ENCODE data around the gene B3GNT7. TPM values are rescaled to one million over a fixed set of nuclear protein-coding genes. Genes with fewer than 3 reads are reported as not detected.
A peak's percentile ranks its signal among the peaks of the same experiment; 100 is the strongest.

The B3GNT7 gene, protein sequence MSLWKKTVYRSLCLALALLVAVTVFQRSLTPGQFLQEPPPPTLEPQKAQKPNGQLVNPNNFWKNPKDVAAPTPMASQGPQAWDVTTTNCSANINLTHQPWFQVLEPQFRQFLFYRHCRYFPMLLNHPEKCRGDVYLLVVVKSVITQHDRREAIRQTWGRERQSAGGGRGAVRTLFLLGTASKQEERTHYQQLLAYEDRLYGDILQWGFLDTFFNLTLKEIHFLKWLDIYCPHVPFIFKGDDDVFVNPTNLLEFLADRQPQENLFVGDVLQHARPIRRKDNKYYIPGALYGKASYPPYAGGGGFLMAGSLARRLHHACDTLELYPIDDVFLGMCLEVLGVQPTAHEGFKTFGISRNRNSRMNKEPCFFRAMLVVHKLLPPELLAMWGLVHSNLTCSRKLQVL
- total RNA-seq (2022) (8.9 and 14.4 TPM in 2 replicates), Bru-seq, nascent RNA (percentile 42 among the genes with signal in this experiment), BruChase-seq, experiment 1, labeled RNA remaining after a 6-hour chase (percentile 74 among the genes with signal in this experiment), BruChase-seq, experiment 2, labeled RNA remaining after a 2-hour chase (percentile 71 among the genes with signal in this experiment)
- long read RNA-seq, partial matches to known transcripts, result 0 of 7 reads
- long read RNA-seq, other reads (novel, unspliced or antisense), result 5 of 7 reads

DNA sequence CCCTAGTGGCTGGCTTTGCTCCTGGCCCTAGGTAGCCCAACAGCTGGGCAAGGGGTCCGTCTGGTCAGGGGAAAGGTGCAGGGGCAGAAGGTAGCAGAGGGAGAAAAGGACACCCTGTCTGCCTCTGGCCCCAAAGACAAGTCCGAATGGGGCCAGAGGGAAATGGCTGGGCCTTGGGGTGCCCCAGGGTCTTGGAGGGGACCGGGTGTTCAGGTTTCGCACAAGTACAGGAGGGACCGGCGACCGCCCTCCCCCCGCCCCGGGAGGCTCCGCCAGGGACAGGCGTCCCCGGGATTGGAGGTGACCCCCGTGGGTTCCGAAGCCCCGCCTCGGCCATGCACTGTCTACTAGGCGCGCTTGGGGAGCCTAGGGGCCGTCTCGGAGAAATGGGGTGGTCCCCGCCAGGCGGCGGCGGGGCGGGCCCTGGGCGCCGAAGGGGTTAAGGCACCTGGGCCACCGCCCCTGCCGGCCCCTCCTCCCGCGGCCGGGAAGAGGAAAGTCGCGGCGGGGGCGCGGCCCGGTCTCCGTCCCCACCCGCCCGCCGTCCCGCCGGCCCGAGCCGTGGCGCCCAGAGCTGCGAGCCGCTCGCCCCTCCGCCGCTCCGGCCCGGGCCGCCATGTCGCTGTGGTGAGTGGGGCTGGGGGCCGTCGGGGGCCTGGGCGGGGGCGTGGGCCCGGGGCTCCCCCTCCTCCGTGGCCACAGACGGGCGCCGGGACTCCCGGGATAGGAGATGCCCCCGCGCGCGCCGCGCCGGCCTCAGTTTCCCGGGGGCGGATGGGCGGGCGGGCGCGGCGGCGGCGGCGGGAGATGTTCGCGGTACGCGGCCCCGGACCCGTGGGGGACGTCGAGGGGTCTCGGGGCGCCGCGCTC, at the start of gene B3GNT7:
B3GNT7 (plus strand) TSS at position 523 of the 870 bp plus-strand sequence; CDS start at position 617, 94 bp downstream.
- TF ChIP-seq, protein P1, sequence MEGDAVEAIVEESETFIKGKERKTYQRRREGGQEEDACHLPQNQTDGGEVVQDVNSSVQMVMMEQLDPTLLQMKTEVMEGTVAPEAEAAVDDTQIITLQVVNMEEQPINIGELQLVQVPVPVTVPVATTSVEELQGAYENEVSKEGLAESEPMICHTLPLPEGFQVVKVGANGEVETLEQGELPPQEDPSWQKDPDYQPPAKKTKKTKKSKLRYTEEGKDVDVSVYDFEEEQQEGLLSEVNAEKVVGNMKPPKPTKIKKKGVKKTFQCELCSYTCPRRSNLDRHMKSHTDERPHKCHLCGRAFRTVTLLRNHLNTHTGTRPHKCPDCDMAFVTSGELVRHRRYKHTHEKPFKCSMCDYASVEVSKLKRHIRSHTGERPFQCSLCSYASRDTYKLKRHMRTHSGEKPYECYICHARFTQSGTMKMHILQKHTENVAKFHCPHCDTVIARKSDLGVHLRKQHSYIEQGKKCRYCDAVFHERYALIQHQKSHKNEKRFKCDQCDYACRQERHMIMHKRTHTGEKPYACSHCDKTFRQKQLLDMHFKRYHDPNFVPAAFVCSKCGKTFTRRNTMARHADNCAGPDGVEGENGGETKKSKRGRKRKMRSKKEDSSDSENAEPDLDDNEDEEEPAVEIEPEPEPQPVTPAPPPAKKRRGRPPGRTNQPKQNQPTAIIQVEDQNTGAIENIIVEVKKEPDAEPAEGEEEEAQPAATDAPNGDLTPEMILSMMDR (IDR thresholded peaks at IDR 0.05; ENCODE audit: unreplicated experiment), result no peak

DNA sequence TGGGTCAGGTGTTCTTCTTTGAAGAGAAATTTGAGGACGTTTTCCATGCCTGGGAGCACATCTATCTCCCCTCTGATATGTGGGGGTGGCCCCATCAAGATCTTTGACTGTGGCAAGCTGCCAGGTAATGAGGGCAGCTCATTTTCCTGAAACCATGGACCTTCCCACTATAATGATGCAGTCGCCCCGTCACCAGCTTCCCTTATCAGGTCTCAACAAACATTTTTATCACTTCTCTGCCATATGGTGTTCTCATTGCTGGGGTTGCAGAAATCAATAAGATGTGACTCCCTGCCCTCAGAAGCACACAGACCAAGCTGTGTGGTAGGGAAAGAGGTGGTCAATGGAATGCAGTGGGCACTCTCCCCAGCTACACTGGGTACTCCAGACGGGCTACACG, 48.4 kb upstream of the B3GNT7 start:
- H3K36me3 Mint-ChIP-seq (ENCODE audit: insufficient read depth, unreplicated experiment), result no peaks in the 10 kb centered on the region
- TF ChIP-seq, protein P1 (IDR thresholded peaks at IDR 0.05; ENCODE audit: unreplicated experiment), result no peak
- intact Hi-C loops (cut with micrococcal nuclease; ENCODE audit: unreplicated experiment), result no loop called here
- no peak overlapping the region for H3K4me3 Mint-ChIP-seq (ENCODE audit: low read depth, unreplicated experiment)
- BruUV-seq (replicated peaks), result no TSS peak
- DNase-seq, result peak; percentile 16
- H3K9me3 Mint-ChIP-seq (ENCODE audit: low read depth, unreplicated experiment), result no peaks in the 10 kb centered on the region
- CTCF ChIA-PET, result interaction anchor here (0.7 to 1.1 kb wide), 5 partner anchors 9 to 58 kb away, joined by 3 to 4 read pairs (median 3); no protein-coding TSS in a partner anchor
- no peaks in the 10 kb centered on the region for H3K27me3 Mint-ChIP-seq (ENCODE audit: unreplicated experiment)
- H3K4me1 Mint-ChIP-seq (ENCODE audit: low read depth, unreplicated experiment), result peaks cover 36% of the 10 kb centered on the region
- no peak overlapping the region for H3K27ac Mint-ChIP-seq (ENCODE audit: unreplicated experiment)

More for the DNA sequence above, at the start of gene B3GNT7:
- peaks cover 12% of the 10 kb centered on the region for H3K27me3 Mint-ChIP-seq (ENCODE audit: unreplicated experiment)
- H3K9me3 Mint-ChIP-seq (ENCODE audit: low read depth, unreplicated experiment), result no peaks in the 10 kb centered on the region
- peaks cover 30% of the 10 kb centered on the region for H3K4me1 Mint-ChIP-seq (ENCODE audit: low read depth, unreplicated experiment)
- CTCF ChIA-PET, result interaction anchor here (2.0 kb wide), 1 partner anchor 10 kb away, joined by 6 read pairs; no protein-coding TSS in a partner anchor
- H3K27ac Mint-ChIP-seq (ENCODE audit: unreplicated experiment), result peak within 1 kb of the TSS; percentile 81
- BruUV-seq (replicated peaks), result no TSS peak
- DNase-seq, result peak; percentile 47
- H3K36me3 Mint-ChIP-seq (ENCODE audit: insufficient read depth, unreplicated experiment), result peaks cover 28% of the 10 kb centered on the region
- peak within 1 kb of the TSS; percentile 87 for H3K4me3 Mint-ChIP-seq (ENCODE audit: low read depth, unreplicated experiment)
- intact Hi-C loops (cut with micrococcal nuclease; ENCODE audit: unreplicated experiment), result no loop called here

DNA sequence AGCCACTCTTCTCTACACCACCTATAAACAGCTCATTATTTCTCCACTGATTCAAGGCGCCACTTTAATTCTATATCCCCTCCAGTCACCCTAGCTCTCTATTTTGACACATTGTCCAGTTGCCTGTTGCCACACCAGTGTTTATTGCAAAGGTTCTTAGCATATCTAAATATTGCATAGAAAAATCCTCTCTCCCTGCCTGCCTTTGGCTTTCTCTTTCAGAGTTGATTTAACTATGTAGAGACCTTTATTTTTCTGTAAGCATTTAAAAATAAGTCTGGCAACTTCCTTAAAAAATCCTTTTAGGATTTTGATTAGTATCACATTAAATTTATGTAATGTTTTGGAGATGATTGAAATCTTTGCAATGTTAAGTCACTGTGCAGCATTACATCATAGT, 47.9 kb upstream of the B3GNT7 start:
- intact Hi-C loops (cut with micrococcal nuclease; ENCODE audit: unreplicated experiment), result no loop called here
- TF ChIP-seq, protein P1 (IDR thresholded peaks at IDR 0.05; ENCODE audit: unreplicated experiment), result no peak
- Mint-ChIP-seq H3K36me3 (ENCODE audit: insufficient read depth, unreplicated experiment) (no peaks in the 10 kb centered on the region), H3K27ac (ENCODE audit: unreplicated experiment) (no peak overlapping the region), H3K4me3 (ENCODE audit: low read depth, unreplicated experiment) (no peak overlapping the region), H3K9me3 (ENCODE audit: low read depth, unreplicated experiment) (no peaks in the 10 kb centered on the region), H3K27me3 (ENCODE audit: unreplicated experiment) (no peaks in the 10 kb centered on the region), H3K4me1 (ENCODE audit: low read depth, unreplicated experiment) (peaks cover 36% of the 10 kb centered on the region)
- BruUV-seq (replicated peaks), result no TSS peak
- no peak for DNase-seq
- CTCF ChIA-PET, result interaction anchor here (0.7 to 1.1 kb wide), 5 partner anchors 8 to 58 kb away, joined by 3 to 4 read pairs (median 3); no protein-coding TSS in a partner anchor

DNA sequence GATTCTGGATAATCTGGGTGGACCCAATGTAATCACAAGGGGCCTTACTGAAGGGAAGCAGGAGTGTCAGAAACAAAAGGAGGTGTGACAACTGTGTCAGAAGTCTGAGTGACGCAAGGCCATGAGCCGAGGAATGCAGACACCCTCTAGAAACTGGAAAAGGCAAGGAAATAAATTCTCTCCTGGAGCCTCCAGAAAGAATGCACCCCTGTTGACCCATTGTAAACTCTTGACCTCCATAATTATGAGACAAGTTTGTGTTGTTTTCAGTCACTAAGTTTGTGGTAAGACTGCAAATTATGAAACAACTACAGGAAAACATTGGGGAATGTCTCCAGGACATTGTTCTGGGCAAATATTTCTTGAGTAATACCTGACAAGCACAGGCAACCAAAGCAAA, 47.3 kb upstream of the B3GNT7 start:
- no peaks in the 10 kb centered on the region for H3K36me3 Mint-ChIP-seq (ENCODE audit: insufficient read depth, unreplicated experiment)
- TF ChIP-seq, protein P1 (IDR thresholded peaks at IDR 0.05; ENCODE audit: unreplicated experiment), result no peak
- no peaks in the 10 kb centered on the region for H3K9me3 Mint-ChIP-seq (ENCODE audit: low read depth, unreplicated experiment)
- peak; percentile 39 for DNase-seq
- CTCF ChIA-PET, result interaction anchor here (0.6 kb wide), 1 partner anchor 12 kb away, joined by 3 read pairs; no protein-coding TSS in a partner anchor
- peak overlapping the region; percentile 62 for H3K27ac Mint-ChIP-seq (ENCODE audit: unreplicated experiment)
- H3K27me3 Mint-ChIP-seq (ENCODE audit: unreplicated experiment), result no peaks in the 10 kb centered on the region
- H3K4me3 Mint-ChIP-seq (ENCODE audit: low read depth, unreplicated experiment), result no peak overlapping the region
- BruUV-seq (replicated peaks), result no TSS peak
- H3K4me1 Mint-ChIP-seq (ENCODE audit: low read depth, unreplicated experiment), result peaks cover 36% of the 10 kb centered on the region
- intact Hi-C loops (cut with micrococcal nuclease; ENCODE audit: unreplicated experiment), result no loop called here
